Stimulated activated CD8-positive, alpha-beta memory T cell treated with anti-CD3 and anti-CD28 coated beads, Interleukin-4, amount 100 ng/mL, for 1 hour (primary cell): ENCODE measurements around the gene GREB1.

Source experiments
- DNase-seq, 2 donors: peaks; one replicate each; pipeline ENCODE4 v3.0.0-alpha.2; 2020; ENCODE audit warnings: low read depth in 2 of 2, low spot score in 1 of 2

The GREB1 gene

GRCh38 chr2:11597538-11598225 lies 63.8 kb downstream of the GREB1 start:
- DNase-seq: no peak

- DNase-seq: no peak
These were observed 64.4 kb downstream of the GREB1 start for GRCh38 chr2:11598228-11598731.

- DNase-seq: no peak
These were observed 68.8 kb downstream of the GREB1 start for GRCh38 chr2:11602563-11603204.

GRCh38 chr2:11610624-11611242 lies 76.9 kb downstream of the GREB1 start:
- no peak for DNase-seq

GRCh38 chr2:11611251-11611650 lies 77.4 kb downstream of the GREB1 start:
- no peak for DNase-seq

GRCh38 chr2:11612553-11613215 lies 78.8 kb downstream of the GREB1 start:
- no peak for DNase-seq

- DNase-seq: no peak
These were observed 79.5 kb downstream of the GREB1 start for GRCh38 chr2:11613297-11613696.

- no peak for DNase-seq
These were observed 81.4 kb downstream of the GREB1 start for GRCh38 chr2:11615209-11615608.

GRCh38 chr2:11616097-11616687 lies 82.3 kb downstream of the GREB1 start:
- no peak for DNase-seq

GRCh38 chr2:11616851-11617415 lies 83.1 kb downstream of the GREB1 start:
- DNase-seq: no peak

GRCh38 chr2:11617527-11617926 lies 83.7 kb downstream of the GREB1 start:
- no peak for DNase-seq

- DNase-seq: no peak
These were observed 84.3 kb downstream of the GREB1 start for GRCh38 chr2:11617984-11618707.

- DNase-seq: no peak
These were observed 84.8 kb downstream of the GREB1 start for GRCh38 chr2:11618708-11619062.

GRCh38 chr2:11621410-11621809 lies 87.6 kb downstream of the GREB1 start:
- DNase-seq: no peak

- no peak for DNase-seq
These were observed 88.8 kb downstream of the GREB1 start for GRCh38 chr2:11622611-11623010.

- DNase-seq: no peak
These were observed 91.0 kb downstream of the GREB1 start for GRCh38 chr2:11624893-11625292.

GRCh38 chr2:11625671-11626070 lies 91.8 kb downstream of the GREB1 start:
- no peak for DNase-seq

GRCh38 chr2:11628675-11629074 lies 94.8 kb downstream of the GREB1 start:
- DNase-seq: no peak

- DNase-seq: no peak
These were observed 95.4 kb downstream of the GREB1 start for GRCh38 chr2:11629215-11629614.

- DNase-seq: no peak
These were observed 96.0 kb downstream of the GREB1 start for GRCh38 chr2:11629851-11630250.
